Lower leg skin (tissue), 3 donors: ENCODE data around the gene SMPDL3B.

Experiments used
- POLR2A ChIP-seq, 2 donors: fragments of 450-650 bp; IDR thresholded peaks; one replicate each; pipeline ENCODE4 v1.6.1; 2016 to 2017; ENCODE audit warnings: antibody characterized with exemption in 2 of 2, mild to moderate bottlenecking in 1 of 2, moderate library complexity in 1 of 2
- TF ChIP-seq, protein P1 (sequence below), 3 donors: fragments of 450-650 bp; IDR thresholded peaks; one replicate each; pipeline ENCODE4 v1.5.1; 2016; ENCODE audit warnings: antibody characterized with exemption in 3 of 3, mild to moderate bottlenecking in 3 of 3, moderate library complexity in 2 of 3

DNA sequence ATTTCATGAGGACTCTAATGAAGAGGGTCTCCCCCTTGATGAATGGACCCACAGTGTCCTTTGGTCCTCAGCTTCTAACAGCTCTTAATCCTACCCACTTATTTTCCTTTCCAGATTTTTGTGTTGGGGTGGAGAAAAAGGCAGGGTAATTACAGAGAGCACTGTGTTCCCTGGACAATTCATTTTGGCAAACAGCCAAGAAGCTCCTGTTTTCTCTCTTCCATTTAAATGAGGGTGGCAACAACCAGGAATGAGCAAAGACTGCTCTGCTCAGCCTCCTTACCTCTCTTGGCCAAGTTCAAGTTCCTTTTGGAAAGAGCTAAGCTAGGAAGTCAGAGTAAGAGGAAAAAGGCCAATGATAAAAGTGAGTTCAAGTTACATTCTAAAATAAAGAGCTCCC lies 36.9 kb downstream of the SMPDL3B start:
- TF ChIP-seq, protein P1, sequence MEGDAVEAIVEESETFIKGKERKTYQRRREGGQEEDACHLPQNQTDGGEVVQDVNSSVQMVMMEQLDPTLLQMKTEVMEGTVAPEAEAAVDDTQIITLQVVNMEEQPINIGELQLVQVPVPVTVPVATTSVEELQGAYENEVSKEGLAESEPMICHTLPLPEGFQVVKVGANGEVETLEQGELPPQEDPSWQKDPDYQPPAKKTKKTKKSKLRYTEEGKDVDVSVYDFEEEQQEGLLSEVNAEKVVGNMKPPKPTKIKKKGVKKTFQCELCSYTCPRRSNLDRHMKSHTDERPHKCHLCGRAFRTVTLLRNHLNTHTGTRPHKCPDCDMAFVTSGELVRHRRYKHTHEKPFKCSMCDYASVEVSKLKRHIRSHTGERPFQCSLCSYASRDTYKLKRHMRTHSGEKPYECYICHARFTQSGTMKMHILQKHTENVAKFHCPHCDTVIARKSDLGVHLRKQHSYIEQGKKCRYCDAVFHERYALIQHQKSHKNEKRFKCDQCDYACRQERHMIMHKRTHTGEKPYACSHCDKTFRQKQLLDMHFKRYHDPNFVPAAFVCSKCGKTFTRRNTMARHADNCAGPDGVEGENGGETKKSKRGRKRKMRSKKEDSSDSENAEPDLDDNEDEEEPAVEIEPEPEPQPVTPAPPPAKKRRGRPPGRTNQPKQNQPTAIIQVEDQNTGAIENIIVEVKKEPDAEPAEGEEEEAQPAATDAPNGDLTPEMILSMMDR (IDR thresholded peaks at IDR 0.05), result no peak
- no peak for TF ChIP-seq POLR2A (IDR thresholded peaks at IDR 0.05)
